T follicular helper cell (primary cell): ENCODE data around the gene SUGP2.
"Not testable (repeated sequence)": the region's sequence is repeated elsewhere in the genome, so short reads cannot be mapped to it uniquely, and the experiment has no call there.

ENCODE experiments used
- DNase-seq: peaks from one replicate; pipeline ENCODE4 v3.0.0-alpha.2; 2020; ENCODE audit warnings: low read depth

SUGP2 gene

GRCh38 chr19:18954094-18954493 lies 79.2 kb downstream of the SUGP2 start:
- DNase-seq: no peak

GRCh38 chr19:18952364-18953003 lies 80.8 kb downstream of the SUGP2 start:
- DNase-seq: not testable (repeated sequence)

GRCh38 chr19:18951721-18952281 lies 81.5 kb downstream of the SUGP2 start:
- no peak for DNase-seq

GRCh38 chr19:18949858-18950257 lies 83.5 kb downstream of the SUGP2 start:
- DNase-seq: no peak

GRCh38 chr19:18948976-18949356 lies 84.4 kb downstream of the SUGP2 start:
- DNase-seq: no peak

- no peak for DNase-seq
These were observed 85.0 kb downstream of the SUGP2 start for GRCh38 chr19:18948075-18948975.

- no peak for DNase-seq
These were observed 86.4 kb downstream of the SUGP2 start for GRCh38 chr19:18946918-18947317.

GRCh38 chr19:18946335-18946734 lies 87.0 kb downstream of the SUGP2 start:
- DNase-seq: no peak

GRCh38 chr19:18945297-18945696 lies 88.0 kb downstream of the SUGP2 start:
- DNase-seq: no peak

- no peak for DNase-seq
These were observed 89.9 kb downstream of the SUGP2 start for GRCh38 chr19:18943465-18943864.

- no peak for DNase-seq
These were observed 90.6 kb downstream of the SUGP2 start for GRCh38 chr19:18942692-18943091.

GRCh38 chr19:18941628-18942354 lies 91.5 kb downstream of the SUGP2 start:
- no peak for DNase-seq
